Mesendoderm (in vitro differentiated cells): Measurements from ENCODE around the gene TXNRD2.

ENCODE experiments used
- DNase-seq: peaks from one replicate; pipeline ENCODE4 v3.0.0; 2013
- H2AK5ac ChIP-seq: 2 replicates; pipeline ENCODE4 v1.6.1; 2013; ENCODE audit warnings: low read length, inconsistent platforms
- H2BK120ac ChIP-seq: 2 replicates; pipeline ENCODE4 v1.6.1; 2013; ENCODE audit warnings: low read depth, mild to moderate bottlenecking, low read length, moderate library complexity, mixed read lengths
- H2BK15ac ChIP-seq: replicated peaks from 2 replicates; pipeline ENCODE4 v1.6.1; 2013; ENCODE audit warnings: low read depth, mild to moderate bottlenecking, moderate library complexity
- H2BK5ac ChIP-seq: 2 replicates; pipeline ENCODE4 v1.6.1; 2013; ENCODE audit warnings: low read length, inconsistent platforms
- H3K18ac ChIP-seq: 2 replicates; pipeline ENCODE4 v1.6.1; 2013; ENCODE audit warnings: mild to moderate bottlenecking, low read length, mixed read lengths
- H3K23ac ChIP-seq: one replicate; pipeline ENCODE4 v1.6.1; 2013; ENCODE audit warnings: low read length
- H3K27ac ChIP-seq: 2 replicates; pipeline ENCODE4 v1.5.1; 2013; ENCODE audit warnings: low read depth, mild to moderate bottlenecking, inconsistent platforms, low read length, moderate library complexity
- H3K27me3 ChIP-seq: 2 replicates; pipeline ENCODE4 v1.6.1; 2013; ENCODE audit warnings: low read length, control low read depth, mild to moderate bottlenecking, inconsistent platforms; ENCODE audit not compliant: insufficient read depth, poor library complexity
- H3K36me3 ChIP-seq: 2 replicates; pipeline ENCODE4 v1.6.1; 2013; ENCODE audit warnings: low read length, inconsistent platforms; ENCODE audit not compliant: control insufficient read depth, insufficient read depth
- H3K4ac ChIP-seq: one replicate; pipeline ENCODE4 v1.6.1; 2013; ENCODE audit warnings: low read depth, mild to moderate bottlenecking, low read length, moderate library complexity
- H3K4me1 ChIP-seq: 2 replicates; pipeline ENCODE4 v1.6.1; 2013; ENCODE audit warnings: low read depth, low read length, inconsistent platforms; ENCODE audit not compliant: control insufficient read depth
- H3K4me2 ChIP-seq: 2 replicates; pipeline ENCODE4 v1.6.1; 2013; ENCODE audit warnings: low read length
- H3K4me3 ChIP-seq: 2 replicates; pipeline ENCODE4 v1.5.1; 2013; ENCODE audit warnings: mild to moderate bottlenecking, low read length
- H3K56ac ChIP-seq: one replicate; pipeline ENCODE4 v1.6.1; 2013; ENCODE audit warnings: low read length
- H3K79me1 ChIP-seq: 2 replicates; pipeline ENCODE4 v1.6.1; 2013; ENCODE audit warnings: low read length, inconsistent platforms
- H3K79me2 ChIP-seq: 2 replicates; pipeline ENCODE4 v1.6.1; 2013; ENCODE audit warnings: mild to moderate bottlenecking, low read length; ENCODE audit not compliant: control insufficient read depth, insufficient read depth
- H3K9ac ChIP-seq: 2 replicates; pipeline ENCODE4 v1.6.1; 2013; ENCODE audit warnings: low read length, inconsistent platforms
- H4K5ac ChIP-seq: one replicate; pipeline ENCODE4 v1.6.1; 2013; ENCODE audit warnings: low read length
- H4K8ac ChIP-seq: one replicate; pipeline ENCODE4 v1.6.1; 2013; ENCODE audit warnings: low read depth, mild to moderate bottlenecking, control low read depth, low read length, moderate library complexity
- WGBS: extraction: QIAGEN DNeasy Blood & Tissue Kit; methylation state at CpG from one replicate; pipeline ENCODE4 v1.1.7; 2013; ENCODE audit warnings: low lambda C conversion rate, missing lambda C conversion rate; ENCODE audit not compliant: insufficient coverage; ENCODE audit errors: extremely low coverage; 5-methylcytosine and 5-hydroxymethylcytosine counted together

The TXNRD2 gene

DNA sequence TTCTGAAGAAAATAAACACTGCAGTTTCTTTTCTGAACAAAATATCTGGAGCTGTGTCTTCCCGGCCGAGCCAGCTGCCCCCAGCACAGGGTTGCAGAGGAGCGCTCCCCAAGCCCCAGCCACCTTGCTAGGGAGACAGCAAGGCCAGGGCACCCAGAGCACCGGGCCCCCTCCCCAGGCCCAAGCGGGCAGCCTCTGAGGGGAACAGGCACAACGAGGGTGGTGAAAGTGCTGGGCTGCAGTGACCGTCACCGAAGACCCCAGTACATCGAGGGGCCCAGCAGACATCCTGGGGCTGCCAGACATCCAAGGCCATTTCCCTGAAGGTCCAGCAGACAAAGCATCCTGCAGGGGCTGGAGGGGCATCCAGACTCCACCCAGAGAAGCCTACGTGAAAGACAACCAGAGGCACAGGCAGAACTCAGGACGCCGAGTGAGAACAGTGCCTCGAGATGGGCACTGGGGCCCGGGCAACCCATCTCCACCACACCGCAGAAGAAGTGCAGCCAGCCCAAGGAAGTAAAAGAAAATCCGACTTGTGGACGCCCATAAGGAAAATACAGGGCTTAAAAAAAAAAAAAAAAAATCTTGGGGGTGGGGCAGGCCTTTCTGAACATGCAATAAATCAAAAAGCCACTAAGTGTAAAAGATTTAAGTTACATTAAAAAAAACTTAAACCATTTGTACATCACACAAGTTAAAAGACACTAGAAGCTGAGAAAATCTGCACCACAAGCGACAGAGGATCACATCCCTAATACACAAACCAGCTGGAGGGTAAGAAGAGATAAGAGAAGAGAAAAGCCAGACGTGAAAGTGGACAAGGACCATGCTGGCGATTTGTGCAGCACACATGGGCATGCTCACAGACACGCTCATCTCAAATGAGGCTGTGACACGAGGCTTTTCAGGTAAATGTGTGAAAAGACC is 36.0 kb downstream of the TXNRD2 start:
- H3K9ac ChIP-seq: no peak overlapping the region
- H4K8ac ChIP-seq: no peak overlapping the region
- H2BK120ac ChIP-seq: no peak overlapping the region
- H3K27me3 ChIP-seq: no peaks in the 10 kb centered on the region
- no peak overlapping the region for H3K23ac ChIP-seq
- H3K18ac ChIP-seq: no peak overlapping the region
- H3K4me1 ChIP-seq: no peaks in the 10 kb centered on the region
- no peak overlapping the region for H3K4ac ChIP-seq
- no peak overlapping the region for H2BK5ac ChIP-seq
- H3K79me1 ChIP-seq: no peaks in the 10 kb centered on the region
- no peak overlapping the region for H3K27ac ChIP-seq
- no peak overlapping the region for H2BK15ac ChIP-seq
- no peak overlapping the region for H3K4me2 ChIP-seq
- DNase-seq: peak; percentile 54
- H3K79me2 ChIP-seq: no peaks in the 10 kb centered on the region
- no peak overlapping the region for H4K5ac ChIP-seq
- no peak overlapping the region for H3K56ac ChIP-seq
- no peaks in the 10 kb centered on the region for H3K36me3 ChIP-seq
- no CpG with 5 or more reads among the region's 22 CpGs for WGBS
- no peak overlapping the region for H3K4me3 ChIP-seq
- no peak overlapping the region for H2AK5ac ChIP-seq

- no peak overlapping the region for H3K56ac ChIP-seq
- no peak overlapping the region for H3K4ac ChIP-seq
- no peak overlapping the region for H4K8ac ChIP-seq
- no peak overlapping the region for H2BK5ac ChIP-seq
- H3K9ac ChIP-seq: no peak overlapping the region
- no peaks in the 10 kb centered on the region for H3K79me1 ChIP-seq
- no peak overlapping the region for H3K23ac ChIP-seq
- H3K4me2 ChIP-seq: no peak overlapping the region
- no peak overlapping the region for H3K27ac ChIP-seq
- H2BK120ac ChIP-seq: no peak overlapping the region
- DNase-seq: no peak
- no peak overlapping the region for H3K18ac ChIP-seq
- H3K4me3 ChIP-seq: no peak overlapping the region
- 100% methylated on average over 1 of the region's 7 CpGs for WGBS
- H3K79me2 ChIP-seq: no peaks in the 10 kb centered on the region
- H3K4me1 ChIP-seq: no peaks in the 10 kb centered on the region
- no peaks in the 10 kb centered on the region for H3K27me3 ChIP-seq
- H2AK5ac ChIP-seq: no peak overlapping the region
- H4K5ac ChIP-seq: no peak overlapping the region
- no peak overlapping the region for H2BK15ac ChIP-seq
- H3K36me3 ChIP-seq: no peaks in the 10 kb centered on the region
Observed at GRCh38 chr22:19904935-19905334, 36.7 kb downstream of the TXNRD2 start.

- no peaks in the 10 kb centered on the region for H3K4me1 ChIP-seq
- H3K9ac ChIP-seq: no peak overlapping the region
- no peak overlapping the region for H2BK120ac ChIP-seq
- WGBS: no CpG with 5 or more reads among the region's 16 CpGs
- peak overlapping the region; percentile 91 for H3K23ac ChIP-seq
- no peaks in the 10 kb centered on the region for H3K27me3 ChIP-seq
- H3K4me3 ChIP-seq: no peak overlapping the region
- no peaks in the 10 kb centered on the region for H3K79me1 ChIP-seq
- H2AK5ac ChIP-seq: no peak overlapping the region
- H3K36me3 ChIP-seq: no peaks in the 10 kb centered on the region
- no peak overlapping the region for H4K8ac ChIP-seq
- H3K27ac ChIP-seq: no peak overlapping the region
- H3K79me2 ChIP-seq: no peaks in the 10 kb centered on the region
- no peak overlapping the region for H3K4me2 ChIP-seq
- H2BK5ac ChIP-seq: no peak overlapping the region
- DNase-seq: no peak
- no peak overlapping the region for H2BK15ac ChIP-seq
- no peak overlapping the region for H4K5ac ChIP-seq
- no peak overlapping the region for H3K56ac ChIP-seq
- no peak overlapping the region for H3K4ac ChIP-seq
- no peak overlapping the region for H3K18ac ChIP-seq
Observed at GRCh38 chr22:19904174-19904856, 37.3 kb downstream of the TXNRD2 start.

- no CpG with 5 or more reads among the region's 12 CpGs for WGBS
- no peaks in the 10 kb centered on the region for H3K79me2 ChIP-seq
Observed at GRCh38 chr22:19903513-19903912, 38.1 kb downstream of the TXNRD2 start.

DNA sequence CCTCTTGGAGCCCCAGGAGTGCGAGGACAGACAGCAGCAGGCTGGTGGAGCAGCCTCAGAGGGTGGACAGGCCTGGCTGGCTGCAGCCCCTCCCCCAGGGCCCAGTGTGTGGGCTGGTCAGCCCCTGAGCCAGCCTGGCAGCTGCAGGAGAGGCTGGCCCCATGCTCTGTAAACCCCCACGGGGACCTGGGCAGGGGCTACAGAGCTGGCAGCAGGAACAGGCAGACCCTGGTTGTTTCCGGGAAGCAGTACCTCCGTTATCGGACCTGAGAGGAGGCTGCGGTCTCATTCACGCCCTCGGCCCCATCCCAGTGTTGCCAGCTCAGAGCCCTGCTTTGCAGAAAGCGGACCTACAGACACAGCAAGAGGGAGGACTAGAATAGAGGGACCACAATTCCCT is 38.6 kb downstream of the TXNRD2 start:
- Histone ChIP-seq H3K79me1 (no peaks in the 10 kb centered on the region), H3K4me2 (no peak overlapping the region), H3K79me2 (no peaks in the 10 kb centered on the region), H2BK15ac (no peak overlapping the region), H2AK5ac (no peak overlapping the region), H3K4me3 (no peak overlapping the region), H3K18ac (no peak overlapping the region), H3K56ac (peak overlapping the region; percentile 54), H4K5ac (no peak overlapping the region), H3K4me1 (no peaks in the 10 kb centered on the region), H3K4ac (no peak overlapping the region), H2BK5ac (no peak overlapping the region), H3K27ac (no peak overlapping the region), H3K9ac (no peak overlapping the region), H3K36me3 (no peaks in the 10 kb centered on the region), H4K8ac (no peak overlapping the region), H3K23ac (no peak overlapping the region), H2BK120ac (no peak overlapping the region), H3K27me3 (no peaks in the 10 kb centered on the region)
- WGBS: no CpG with 5 or more reads among the region's 9 CpGs
- no peak for DNase-seq

More at GRCh38 chr22:19903513-19903912, 38.1 kb downstream of the TXNRD2 start:
- H3K18ac ChIP-seq: no peak overlapping the region
- no peak overlapping the region for H3K4me2 ChIP-seq
- H4K5ac ChIP-seq: no peak overlapping the region
- DNase-seq: no peak
- H3K9ac ChIP-seq: no peak overlapping the region
- H2BK120ac ChIP-seq: no peak overlapping the region
- no peaks in the 10 kb centered on the region for H3K36me3 ChIP-seq
- H3K4me3 ChIP-seq: no peak overlapping the region
- no peak overlapping the region for H3K4ac ChIP-seq
- no peaks in the 10 kb centered on the region for H3K79me1 ChIP-seq
- H2AK5ac ChIP-seq: no peak overlapping the region
- no peaks in the 10 kb centered on the region for H3K27me3 ChIP-seq
- no peak overlapping the region for H4K8ac ChIP-seq
- no peaks in the 10 kb centered on the region for H3K4me1 ChIP-seq
- H3K27ac ChIP-seq: no peak overlapping the region
- H2BK5ac ChIP-seq: no peak overlapping the region
- H2BK15ac ChIP-seq: no peak overlapping the region
- H3K56ac ChIP-seq: peak overlapping the region; percentile 54
- H3K23ac ChIP-seq: no peak overlapping the region
